Endothelial cell of umbilical vein (primary cell): Measurements from ENCODE around the gene ULK4. TPM values are rescaled to one million over a fixed set of nuclear protein-coding genes. Genes with fewer than 3 reads are reported as not detected.

ENCODE experiments used
- BruUV-seq: library from RNA; stranded (reverse); fragments of 400-500 nt; replicated peaks from 2 replicates; lab custom pipeline; 2021; lab: Mats Ljungman, UMichigan
- CTCF ChIA-PET: fragments of 300-600, 350-600 bp; sonication (Branson Sonifier 250); formaldehyde crosslinking; loops from one replicate; lab custom pipeline; 2021; ENCODE audit warnings: antibody characterized with exemption, inconsistent platforms; lab: Charles Lee
- POLR2A ChIA-PET: fragments of 300-600, 350-600 bp; sonication (Branson Sonifier 250); formaldehyde crosslinking; loops from one replicate; lab custom pipeline; 2021; ENCODE audit warnings: antibody characterized with exemption, inconsistent platforms; lab: Charles Lee
- DNase-seq: peaks from one replicate; pipeline ENCODE4 v3.0.0-alpha.2; 2011; ENCODE audit warnings: low read depth, low spot score
- FAIRE-seq: peaks from 2 replicates; lab custom pipeline; 2011; peaks lifted over from hg19 to GRCh38; lab: Jason Lieb, UNC
- H2AFZ ChIP-seq: 2 replicates; pipeline ENCODE4 v1.6.0; 2012; ENCODE audit warnings: low read depth, low read length, control low read depth, inconsistent platforms
- H3K27ac ChIP-seq: 2 replicates; pipeline ENCODE4 v1.5.1; 2011; ENCODE audit warnings: low read depth, mild to moderate bottlenecking, control low read depth, low read length, moderate library complexity; ENCODE audit not compliant: insufficient read depth
- H3K27me3 ChIP-seq, 2 experiments: 2 replicates each; pipeline versions ENCODE4 v1.6.0 to v1.6.1; 2011; ENCODE audit warnings: low read length in 2 of 2, mixed read lengths in 1 of 2; ENCODE audit not compliant: control insufficient read depth in 2 of 2, insufficient read depth in 2 of 2
- H3K36me3 ChIP-seq, 2 experiments: 2 replicates in 1 of 2; 3 replicates in 1 of 2; pipeline ENCODE4 v1.5.1; 2011; ENCODE audit warnings: low read length in 2 of 2, mild to moderate bottlenecking in 1 of 2, moderate library complexity in 1 of 2; ENCODE audit not compliant: control insufficient read depth in 2 of 2, insufficient read depth in 2 of 2; ENCODE audit errors: extremely low read depth in 1 of 2
- H3K4me1 ChIP-seq: 3 replicates; pipeline ENCODE4 v1.5.1; 2011; ENCODE audit warnings: mild to moderate bottlenecking, low read length; ENCODE audit not compliant: control insufficient read depth, insufficient read depth; ENCODE audit errors: extremely low read depth
- H3K4me2 ChIP-seq: 2 replicates; pipeline ENCODE4 v1.6.1; 2011; ENCODE audit warnings: low read length, control low read depth, mixed read lengths; ENCODE audit not compliant: insufficient read depth
- H3K4me3 ChIP-seq, 3 experiments: fragments of 200-600 bp in 1 of 3; sonication (generic), shearing (Covaris generic) in 1 of 3; replicated peaks in 1 of 3; 2 replicates each; pipeline ENCODE4 v1.5.1; 2011 to 2016; ENCODE audit warnings: control low read depth in 3 of 3, low read length in 3 of 3, mild to moderate bottlenecking in 2 of 3, inconsistent platforms in 1 of 3, low read depth in 1 of 3, moderate library complexity in 1 of 3; ENCODE audit not compliant: insufficient read depth in 1 of 3
- H3K79me2 ChIP-seq: 2 replicates; pipeline ENCODE4 v1.6.0; 2012; ENCODE audit warnings: low read length, inconsistent platforms; ENCODE audit not compliant: control insufficient read depth, insufficient read depth
- H3K9ac ChIP-seq: replicated peaks from 2 replicates; pipeline ENCODE3; 2011; ENCODE audit warnings: low read length, control low read depth; ENCODE audit not compliant: insufficient read depth; ENCODE audit errors: extremely low read depth
- H3K9me1 ChIP-seq: replicated peaks from 3 replicates; pipeline ENCODE4 v1.6.0; 2011; ENCODE audit warnings: mild to moderate bottlenecking, low read length; ENCODE audit not compliant: control insufficient read depth, insufficient read depth; ENCODE audit errors: extremely low read depth
- H3K9me3 ChIP-seq: replicated peaks from 2 replicates; pipeline ENCODE4 v1.5.1; 2012; ENCODE audit warnings: low read length, inconsistent platforms; ENCODE audit not compliant: control insufficient read depth, insufficient read depth
- H4K20me1 ChIP-seq: replicated peaks from 2 replicates; pipeline ENCODE3; 2011; ENCODE audit warnings: mild to moderate bottlenecking, low read length; ENCODE audit not compliant: control insufficient read depth, insufficient read depth; ENCODE audit errors: extremely low read depth
- CTCF ChIP-seq, 2 donors: IDR thresholded peaks; 1 replicate in 1 of 2; 2 replicates in 1 of 2; pipeline ENCODE4 v1.5.1; 2011; ENCODE audit warnings: low read length in 2 of 2, mild to moderate bottlenecking in 2 of 2, moderate library complexity in 2 of 2, control low read depth in 1 of 2, inconsistent platforms in 1 of 2, low read depth in 1 of 2; ENCODE audit not compliant: insufficient read depth in 1 of 2; ENCODE audit errors: extremely low read depth in 1 of 2
- EZH2 ChIP-seq: IDR thresholded peaks from 2 replicates; pipeline ENCODE4 v1.6.1; 2012; ENCODE audit warnings: borderline replicate concordance, low read depth, mild to moderate bottlenecking, moderate library complexity, low read length, inconsistent platforms; ENCODE audit not compliant: severe bottlenecking
- FOS ChIP-seq: IDR thresholded peaks from 2 replicates; pipeline ENCODE4 v1.6.1; 2011; ENCODE audit warnings: mild to moderate bottlenecking, low read length, moderate library complexity, borderline replicate concordance; ENCODE audit not compliant: insufficient read depth
- GATA2 ChIP-seq: IDR thresholded peaks from 2 replicates; pipeline ENCODE4 v1.7.0; 2011; ENCODE audit warnings: low read depth, mild to moderate bottlenecking, moderate library complexity, mixed read lengths, low read length; ENCODE audit not compliant: insufficient read length, insufficient read depth
- JUN ChIP-seq: IDR thresholded peaks from 2 replicates; pipeline ENCODE4 v1.6.1; 2011; ENCODE audit warnings: borderline replicate concordance, low read depth; ENCODE audit not compliant: insufficient read length, insufficient read depth
- MAX ChIP-seq: IDR thresholded peaks from 2 replicates; pipeline ENCODE4 v1.6.1; 2011; ENCODE audit not compliant: insufficient read depth, insufficient read length
- MYC ChIP-seq: IDR thresholded peaks from one replicate; pipeline ENCODE4 v1.6.1; 2011; ENCODE audit warnings: mild to moderate bottlenecking, low read depth, low read length
- POLR2A ChIP-seq: IDR thresholded peaks from 2 replicates; pipeline ENCODE4 v1.6.1; 2012; ENCODE audit warnings: low read depth, mild to moderate bottlenecking, control low read depth, low read length
- POLR2AphosphoS5 ChIP-seq: IDR thresholded peaks from 2 replicates; pipeline ENCODE4 v1.6.1; 2012; ENCODE audit warnings: low read depth, mild to moderate bottlenecking, control low read depth, low read length, moderate library complexity; ENCODE audit not compliant: insufficient read depth
- dilution Hi-C: fragments of 300-500 bp; cut with MboI; formaldehyde crosslinking; loops from one replicate; pipeline ENCODE4 v1.15.0; 2019; ENCODE audit warnings: low sequenced_read_pairs; ENCODE audit not compliant: extremely low pct_ligation_motif_present
- intact Hi-C: fragments of 100-400 bp; cut with micrococcal nuclease; formaldehyde crosslinking; loops from one replicate; pipeline ENCODE4 v1.10.0; 2022
- polyA plus RNA-seq, 4 experiments: library from polyadenylated mRNA; depleted of rRNA in 3 of 4; stranded (reverse) in 3 of 4; unstranded in 1 of 4; fragments of >200 nt; gene quantifications; 2 replicates each; pipeline versions ENCODE4 v1.2.1 to v1.2.3, GENCODE V29; 2011 to 2012; ENCODE audit warnings: missing spikeins in 1 of 4
- total RNA-seq: library from RNA; stranded (reverse); gene quantifications from 2 replicates; pipeline ENCODE4 v1.2.3, GENCODE V29; 2021

ULK4 gene
- total and polyA plus RNA-seq, 2 donors (not counting 3 experiments of a cell fraction or from before 2014, with no cell fraction given) = 3.3 to 16.0 TPM

- dilution Hi-C loops = no loop called here
- H3K27ac ChIP-seq = no peak overlapping the region
- H2AFZ ChIP-seq = no peak overlapping the region
- H4K20me1 ChIP-seq = no peaks in the 10 kb centered on the region
- no peak overlapping the region for H3K9ac ChIP-seq
- intact Hi-C loops = no loop called here
- TF ChIP-seq GATA2 (no peak), POLR2A (no peak), JUN (no peak), POLR2AphosphoS5 (no peak), FOS (no peak)
- BruUV-seq = no TSS peak
- POLR2A ChIA-PET = no interaction called here
- H3K27me3 ChIP-seq = no peaks in the 10 kb centered on the region
- H3K36me3 ChIP-seq = no peaks in the 10 kb centered on the region
- H3K4me3 ChIP-seq = no peak overlapping the region
- H3K9me3 ChIP-seq = no peaks in the 10 kb centered on the region
- no peaks in the 10 kb centered on the region for H3K4me1 ChIP-seq
- H3K9me1 ChIP-seq = no peaks in the 10 kb centered on the region
- CTCF ChIA-PET = no interaction called here
- no peak for DNase-seq
- H3K4me2 ChIP-seq = no peak overlapping the region
- FAIRE-seq = no peak
- H3K79me2 ChIP-seq = no peaks in the 10 kb centered on the region
These were observed 388.3 kb downstream of the ULK4 start for GRCh38 chr3:41573591-41573990.

- dilution Hi-C loops = no loop called here
These were observed 389.8 kb downstream of the ULK4 start for GRCh38 chr3:41572092-41572491.

More at GRCh38 chr3:41572092-41572491, 389.8 kb downstream of the ULK4 start:
- POLR2A ChIA-PET = no interaction called here
- BruUV-seq = no TSS peak
- FAIRE-seq = no peak
- H3K27me3 ChIP-seq = no peaks in the 10 kb centered on the region
- H2AFZ ChIP-seq = no peak overlapping the region
- intact Hi-C loops = no loop called here
- no peak overlapping the region for H3K4me2 ChIP-seq
- TF ChIP-seq MYC (no peak), GATA2 (no peak), EZH2 (no peak), POLR2AphosphoS5 (no peak), MAX (no peak), CTCF (IDR thresholded peaks at IDR 0.05; ENCODE audit: extremely low read depth in 1 of 2, insufficient read depth in 1 of 2, low read depth in 1 of 2, low read length in 2 of 2) (no peak), FOS (no peak), POLR2A (no peak), JUN (no peak)
- H3K4me1 ChIP-seq = no peaks in the 10 kb centered on the region
- H3K27ac ChIP-seq = no peak overlapping the region
- no peaks in the 10 kb centered on the region for H3K9me1 ChIP-seq
- H3K4me3 ChIP-seq = no peak overlapping the region
- H3K79me2 ChIP-seq = no peaks in the 10 kb centered on the region
- H4K20me1 ChIP-seq = no peaks in the 10 kb centered on the region
- no peaks in the 10 kb centered on the region for H3K36me3 ChIP-seq
- no peak overlapping the region for H3K9ac ChIP-seq
- H3K9me3 ChIP-seq = no peaks in the 10 kb centered on the region
- no peak for DNase-seq
- CTCF ChIA-PET = no interaction called here
